ENCODE data around the gene ZNF253. TPM values are rescaled to one million over a fixed set of nuclear protein-coding genes. Genes with fewer than 3 reads are reported as not detected.
"Not testable (repeated sequence)": the region's sequence is repeated elsewhere in the genome, so short reads cannot be mapped to it uniquely, and the experiment has no call there.

The ZNF253 gene
- total RNA-seq, 1 donor: 2.3 TPM

DNA sequence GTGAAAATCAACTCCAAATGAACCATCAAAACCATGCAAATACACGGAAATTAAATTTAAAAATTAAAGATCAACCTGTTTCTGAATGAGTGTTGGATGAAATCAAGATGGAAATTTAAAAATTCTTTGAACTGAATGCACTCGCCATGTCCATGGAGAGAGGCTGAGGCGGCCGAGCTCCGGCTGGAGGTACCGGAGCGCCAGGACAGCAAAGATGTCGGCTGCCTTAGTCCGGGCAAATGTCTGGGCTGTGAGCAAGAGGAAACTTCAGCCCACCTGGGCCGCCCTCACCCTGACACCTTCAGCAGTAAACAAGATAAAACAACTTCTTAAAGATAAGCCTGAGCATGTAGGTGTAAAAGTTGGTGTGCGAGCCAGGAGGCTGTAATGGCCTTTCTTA is 38.8 kb upstream of the ZNF253 start:
- DNase-seq (ENCODE audit: low read depth): no peak
- no peak overlapping the region for H3K4me3 ChIP-seq (ENCODE audit: low read depth, low read length)
- TF ChIP-seq, protein P1, sequence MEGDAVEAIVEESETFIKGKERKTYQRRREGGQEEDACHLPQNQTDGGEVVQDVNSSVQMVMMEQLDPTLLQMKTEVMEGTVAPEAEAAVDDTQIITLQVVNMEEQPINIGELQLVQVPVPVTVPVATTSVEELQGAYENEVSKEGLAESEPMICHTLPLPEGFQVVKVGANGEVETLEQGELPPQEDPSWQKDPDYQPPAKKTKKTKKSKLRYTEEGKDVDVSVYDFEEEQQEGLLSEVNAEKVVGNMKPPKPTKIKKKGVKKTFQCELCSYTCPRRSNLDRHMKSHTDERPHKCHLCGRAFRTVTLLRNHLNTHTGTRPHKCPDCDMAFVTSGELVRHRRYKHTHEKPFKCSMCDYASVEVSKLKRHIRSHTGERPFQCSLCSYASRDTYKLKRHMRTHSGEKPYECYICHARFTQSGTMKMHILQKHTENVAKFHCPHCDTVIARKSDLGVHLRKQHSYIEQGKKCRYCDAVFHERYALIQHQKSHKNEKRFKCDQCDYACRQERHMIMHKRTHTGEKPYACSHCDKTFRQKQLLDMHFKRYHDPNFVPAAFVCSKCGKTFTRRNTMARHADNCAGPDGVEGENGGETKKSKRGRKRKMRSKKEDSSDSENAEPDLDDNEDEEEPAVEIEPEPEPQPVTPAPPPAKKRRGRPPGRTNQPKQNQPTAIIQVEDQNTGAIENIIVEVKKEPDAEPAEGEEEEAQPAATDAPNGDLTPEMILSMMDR (IDR thresholded peaks at IDR 0.05; ENCODE audit: insufficient read depth, low read length): no peak

DNA sequence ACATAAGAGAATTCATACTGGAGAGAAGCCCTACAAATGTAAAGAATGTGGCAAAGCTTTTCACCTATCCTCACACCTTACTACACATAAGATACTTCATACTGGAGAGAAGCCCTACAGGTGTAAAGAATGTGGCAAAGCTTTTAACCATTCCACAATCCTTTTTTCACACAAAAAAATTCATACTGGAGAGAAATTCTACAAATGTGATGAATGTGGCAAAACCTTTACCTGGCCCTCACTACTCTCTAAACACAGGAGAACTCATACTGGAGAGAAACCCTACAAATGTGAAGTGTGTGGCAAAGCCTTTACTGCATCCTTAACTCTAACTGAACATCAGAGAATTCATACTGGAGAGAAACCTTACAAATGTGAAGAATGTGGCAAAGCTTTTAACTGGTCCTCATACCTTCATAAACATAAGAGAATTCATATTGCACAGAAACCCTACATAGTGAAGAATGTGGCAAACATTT is 30.1 kb upstream of the ZNF253 start:
- DNase-seq (ENCODE audit: low read depth): no peak
- no peak overlapping the region for H3K4me3 ChIP-seq (ENCODE audit: low read depth, low read length)
- TF ChIP-seq, protein P1 (IDR thresholded peaks at IDR 0.05; ENCODE audit: insufficient read depth, low read length): no peak

DNA sequence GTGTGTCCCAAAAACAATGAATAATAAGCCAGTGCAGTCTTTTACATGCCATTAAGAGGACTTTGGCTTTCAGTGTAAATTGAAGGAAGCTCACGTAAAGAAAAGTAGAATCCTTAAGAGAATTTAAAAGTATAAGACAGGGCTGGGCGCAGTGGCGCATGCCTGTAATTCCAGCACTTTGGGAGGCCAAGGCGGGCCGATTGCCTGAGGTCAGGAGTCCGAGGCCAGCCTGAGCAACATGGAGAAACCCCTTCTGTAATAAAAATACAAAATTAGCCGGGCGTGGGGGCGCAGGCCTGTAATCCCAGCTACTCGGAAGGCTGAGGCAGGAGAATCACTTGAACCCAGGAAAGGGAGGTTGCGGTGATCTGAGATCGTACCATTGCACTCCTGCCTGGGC is 17.9 kb upstream of the ZNF253 start:
- TF ChIP-seq, protein P1 (IDR thresholded peaks at IDR 0.05; ENCODE audit: insufficient read depth, low read length): no peak
- H3K4me3 ChIP-seq (ENCODE audit: low read depth, low read length): no peak overlapping the region
- DNase-seq (ENCODE audit: low read depth): no peak

DNA sequence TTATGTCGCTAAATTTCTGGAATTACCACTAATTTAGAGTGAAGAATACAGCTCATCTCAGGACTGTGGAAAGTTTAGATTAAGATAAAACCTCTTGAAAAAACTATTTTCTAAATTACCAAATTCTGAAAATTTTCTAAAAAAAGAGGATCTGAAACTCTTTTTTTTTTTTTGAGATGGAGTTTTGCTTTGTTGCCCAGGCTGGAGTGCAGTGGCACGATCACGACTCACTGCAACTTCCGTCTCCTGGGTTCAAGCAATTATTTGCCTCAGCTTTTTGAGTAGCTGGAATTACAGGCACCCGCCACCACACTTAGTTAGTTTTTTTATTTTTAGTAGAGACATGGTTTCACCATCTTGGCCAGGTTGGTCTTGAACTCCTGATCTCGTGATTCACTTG is 16.6 kb upstream of the ZNF253 start:
- TF ChIP-seq, protein P1 (IDR thresholded peaks at IDR 0.05; ENCODE audit: insufficient read depth, low read length): no peak
- DNase-seq (ENCODE audit: low read depth): no peak
- no peak overlapping the region for H3K4me3 ChIP-seq (ENCODE audit: low read depth, low read length)

DNA sequence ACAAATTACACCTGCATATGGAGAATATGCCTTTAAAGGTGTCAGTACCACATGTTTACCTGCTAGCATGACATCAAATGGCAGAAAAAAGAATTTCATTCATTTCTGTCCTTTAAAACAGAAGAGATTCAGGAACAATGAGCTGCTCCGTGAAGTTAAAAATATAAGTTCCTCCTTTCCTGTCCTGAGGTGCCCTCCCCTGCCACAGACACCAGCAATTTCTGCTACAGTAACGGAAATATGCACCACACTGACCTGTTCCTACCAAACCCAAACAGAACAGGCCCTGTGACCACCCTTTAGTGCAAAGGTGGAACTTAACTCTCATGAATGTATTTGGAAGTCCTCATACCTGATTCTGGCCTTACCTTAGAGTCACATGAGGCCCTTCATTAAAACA is 13.9 kb upstream of the ZNF253 start:
- DNase-seq (ENCODE audit: low read depth); H3K4me3 ChIP-seq (ENCODE audit: low read depth, low read length): not testable (repeated sequence)

DNA sequence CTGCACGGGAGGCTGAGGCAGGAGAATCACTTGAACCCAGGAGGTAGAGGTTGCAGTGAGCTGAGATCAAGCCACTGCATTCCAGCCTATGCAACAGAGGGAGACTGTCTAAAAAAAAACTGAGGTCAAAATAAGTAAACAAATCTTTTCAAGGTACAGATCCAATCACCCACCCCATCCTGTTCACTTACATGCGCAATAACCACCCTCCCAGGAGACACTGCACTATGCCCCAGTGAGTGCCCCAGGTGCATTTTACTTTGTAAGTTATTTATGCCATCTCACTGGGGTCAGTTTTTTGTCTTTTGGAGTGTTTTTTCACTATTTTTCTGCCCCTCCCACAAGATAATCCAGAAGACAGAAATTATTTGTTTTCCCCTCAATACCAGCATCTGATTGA is 6.9 kb upstream of the ZNF253 start:
- no peak for DNase-seq (ENCODE audit: low read depth)
- TF ChIP-seq, protein P1 (IDR thresholded peaks at IDR 0.05; ENCODE audit: insufficient read depth, low read length): no peak

DNA sequence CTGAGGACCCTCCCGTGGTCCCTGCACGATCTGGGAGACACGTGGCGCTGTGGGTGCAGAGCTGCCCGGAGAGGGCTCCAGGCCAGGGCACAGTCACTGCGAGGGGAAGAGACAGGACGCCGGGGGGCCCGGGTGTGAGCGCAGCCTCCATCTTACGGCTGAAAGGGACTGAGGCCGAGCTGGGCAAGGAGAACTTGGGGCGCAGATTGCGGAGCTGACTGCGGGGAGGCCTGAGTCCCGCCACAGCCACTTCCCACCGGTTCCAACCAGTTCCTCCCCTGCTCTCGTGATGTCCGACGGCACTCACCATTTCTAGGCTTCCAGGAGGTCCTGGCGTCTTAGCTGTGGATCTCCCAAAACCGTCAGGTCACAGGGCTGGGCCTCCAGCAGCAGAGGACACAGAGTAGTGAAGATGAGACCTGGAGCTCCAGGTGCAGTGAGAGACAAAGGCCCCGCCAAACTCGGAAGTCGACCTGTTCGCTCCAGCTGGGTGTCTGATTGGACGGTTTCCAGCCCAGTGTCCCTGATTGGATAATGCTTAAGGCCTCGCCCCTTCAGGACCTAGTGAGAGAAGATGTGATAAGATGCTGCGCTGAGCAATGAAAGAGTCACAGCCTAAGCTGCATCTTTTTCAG is 4.8 kb upstream of the ZNF253 start:
- no peak for DNase-seq (ENCODE audit: low read depth)
- H3K4me3 ChIP-seq (ENCODE audit: low read depth, low read length): no peak overlapping the region
- TF ChIP-seq, protein P1 (IDR thresholded peaks at IDR 0.05; ENCODE audit: insufficient read depth, low read length): no peak

More for the DNA sequence above, 6.9 kb upstream of the ZNF253 start:
- H3K4me3 ChIP-seq (ENCODE audit: low read depth, low read length): no peak overlapping the region

Measured in fibroblast of the aortic adventitia (primary cell).